Ascending aorta (tissue), 2 donors: ENCODE measurements around the gene LCN6. TPM values are rescaled to one million over a fixed set of nuclear protein-coding genes. Genes with fewer than 3 reads are reported as not detected.
"Not testable (repeated sequence)": the region's sequence is repeated elsewhere in the genome, so short reads cannot be mapped to it uniquely, and the experiment has no call there.

ENCODE experiments used
- DNase-seq, 2 donors: peaks; one replicate each; pipeline ENCODE4 v3.0.0-alpha.2; 2019; ENCODE audit warnings: low spot score in 2 of 2
- H3K27ac ChIP-seq, 2 donors: fragments of 200-600 bp; sonication (generic); one replicate each; pipeline ENCODE4 v1.5.1; 2016 to 2017; ENCODE audit warnings: mild to moderate bottlenecking in 1 of 2
- H3K27me3 ChIP-seq: fragments of 200-600 bp; sonication (generic); one replicate; pipeline ENCODE4 v1.5.1; 2017
- H3K36me3 ChIP-seq, 2 donors: fragments of 200-600 bp; sonication (generic); one replicate each; pipeline ENCODE4 v1.5.1; 2016
- H3K4me1 ChIP-seq, 2 donors: fragments of 200-600 bp; sonication (generic); one replicate each; pipeline ENCODE4 v1.5.1; 2016 to 2017; ENCODE audit warnings: mild to moderate bottlenecking in 1 of 2
- H3K4me3 ChIP-seq, 2 donors: fragments of 200-600 bp; sonication (generic); one replicate each; pipeline ENCODE4 v1.5.1; 2016 to 2017; ENCODE audit warnings: mild to moderate bottlenecking in 1 of 2
- H3K9me3 ChIP-seq, 2 donors: fragments of 200-600 bp; sonication (generic); one replicate each; pipeline ENCODE4 v1.5.1; 2016
- CTCF ChIP-seq, 3 experiments: fragments of 200-600 bp in 2 of 3; fragments of 450-650 bp in 1 of 3; sonication (generic) in 2 of 3; IDR thresholded peaks; one replicate each; pipeline ENCODE4 v1.5.1; 2016 to 2019; ENCODE audit warnings: antibody characterized with exemption in 3 of 3, mild to moderate bottlenecking in 1 of 3, moderate library complexity in 1 of 3
- intact Hi-C: fragments of 100-400 bp; cut with DNase I; formaldehyde crosslinking; loops from one replicate; pipeline ENCODE4 v1.15.1; 2023
- total RNA-seq: library from RNA; depleted of rRNA; stranded (reverse); fragments of >200 nt; gene quantifications from one replicate; pipeline ENCODE4 v1.1.0, GENCODE V29; 2016

The LCN6 gene
- total RNA-seq, 1 donor from 2014 or later, result 130 TPM

GRCh38 chr9:136756134-136756438, 7.8 kb upstream of the LCN6 start:
- Histone ChIP-seq H3K27ac (no peak overlapping the region), H3K4me1 (no peaks in the 10 kb centered on the region), H3K9me3 (no peaks in the 10 kb centered on the region), H3K36me3 (no peaks in the 10 kb centered on the region), H3K4me3 (no peak overlapping the region), H3K27me3 (no peaks in the 10 kb centered on the region)
- intact Hi-C loops, result no loop called here
- no peak for TF ChIP-seq CTCF (IDR thresholded peaks at IDR 0.05)
- no peak for DNase-seq

GRCh38 chr9:136755302-136756133, 7.2 kb upstream of the LCN6 start:
- intact Hi-C loops, H3K27ac ChIP-seq, H3K4me3 ChIP-seq, H3K36me3 ChIP-seq, H3K4me1 ChIP-seq, H3K9me3 ChIP-seq, H3K27me3 ChIP-seq, DNase-seq: not testable (repeated sequence)

GRCh38 chr9:136754626-136755301, 6.4 kb upstream of the LCN6 start:
- Histone ChIP-seq H3K27me3 (no peaks in the 10 kb centered on the region), H3K9me3 (no peaks in the 10 kb centered on the region), H3K27ac (no peak overlapping the region), H3K36me3 (no peaks in the 10 kb centered on the region), H3K4me1 (no peaks in the 10 kb centered on the region), H3K4me3 (no peak overlapping the region)
- DNase-seq, result no peak
- TF ChIP-seq CTCF (IDR thresholded peaks at IDR 0.05), result no peak
- intact Hi-C loops, result no loop called here

GRCh38 chr9:136754059-136754572, 5.8 kb upstream of the LCN6 start:
- no peak overlapping the region for H3K27ac ChIP-seq
- no peaks in the 10 kb centered on the region for H3K27me3 ChIP-seq
- no peaks in the 10 kb centered on the region for H3K9me3 ChIP-seq
- no peak for TF ChIP-seq CTCF (IDR thresholded peaks at IDR 0.05)
- H3K36me3 ChIP-seq, result no peaks in the 10 kb centered on the region
- H3K4me3 ChIP-seq, result no peak overlapping the region
- DNase-seq, result no peak
- intact Hi-C loops, result no loop called here
- H3K4me1 ChIP-seq, result no peaks in the 10 kb centered on the region

GRCh38 chr9:136753371-136754058, 5.2 kb upstream of the LCN6 start:
- Histone ChIP-seq H3K27me3 (no peaks in the 10 kb centered on the region), H3K27ac (no peak overlapping the region), H3K4me1 (no peaks in the 10 kb centered on the region), H3K4me3 (no peak overlapping the region), H3K36me3 (no peaks in the 10 kb centered on the region), H3K9me3 (no peaks in the 10 kb centered on the region)
- DNase-seq, result no peak
- intact Hi-C loops, result no loop called here
- no peak for TF ChIP-seq CTCF (IDR thresholded peaks at IDR 0.05)

- Histone ChIP-seq H3K9me3 (no peaks in the 10 kb centered on the region), H3K27ac (no peak overlapping the region), H3K4me3 (no peak overlapping the region), H3K36me3 (no peaks in the 10 kb centered on the region), H3K27me3 (no peaks in the 10 kb centered on the region), H3K4me1 (no peaks in the 10 kb centered on the region)
- no peak for TF ChIP-seq CTCF (IDR thresholded peaks at IDR 0.05)
- DNase-seq, result no peak
- intact Hi-C loops, result no loop called here
Observed at GRCh38 chr9:136751814-136752213, 3.5 kb upstream of the LCN6 start.
